GM21367 (cell line): ENCODE results near the gene ATXN10.
"Not testable (repeated sequence)": the region's sequence is repeated elsewhere in the genome, so short reads cannot be mapped to it uniquely, and the experiment has no call there.

Experiments
- ATAC-seq: cut with Tn5 transposase; IDR thresholded peaks from one replicate; pipeline ENCODE4 v1.9.1; 2021; ENCODE audit not compliant: unreplicated experiment

The ATXN10 gene

DNA sequence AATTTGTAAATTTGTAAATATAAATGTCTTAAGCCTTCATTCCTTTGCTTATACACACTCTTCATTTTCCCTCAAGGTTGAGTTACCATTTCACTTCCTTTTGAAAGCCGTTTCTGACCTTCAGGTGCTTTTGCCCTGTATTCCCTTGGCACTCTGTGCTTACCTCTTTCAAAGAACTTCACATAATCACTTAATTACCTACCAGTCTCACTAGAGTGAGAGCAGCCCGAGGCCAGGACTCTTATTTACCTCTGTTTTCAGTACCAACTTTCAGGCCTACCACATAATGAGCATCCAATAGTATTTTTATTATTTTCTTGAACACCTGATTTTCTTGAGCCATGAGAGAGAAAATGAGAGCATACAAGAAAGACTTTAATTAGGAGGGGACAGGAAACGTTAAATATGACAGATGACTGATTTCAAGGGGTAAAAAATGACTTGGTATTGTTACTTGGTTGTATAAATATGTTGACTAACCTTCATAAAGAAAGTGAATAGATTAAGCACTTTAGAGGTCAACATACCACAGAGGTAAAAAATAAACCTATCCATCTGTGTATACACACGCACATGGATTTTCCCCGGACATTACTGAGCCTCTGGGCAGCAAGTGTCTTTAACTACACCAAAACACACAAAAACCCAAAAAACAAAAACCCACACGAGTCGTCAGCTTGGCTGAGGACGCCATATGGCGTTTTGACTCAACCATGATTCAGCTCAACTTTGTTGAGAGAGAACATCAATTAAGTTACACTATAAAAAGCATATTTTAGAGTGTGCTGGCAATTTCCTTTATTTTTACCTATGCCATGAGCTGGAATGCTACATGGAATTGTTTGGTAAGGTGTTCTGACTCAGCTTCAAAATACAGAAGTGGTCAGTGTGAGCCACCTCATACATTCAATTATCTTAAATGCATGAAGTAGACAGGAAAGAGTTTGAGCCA lies 7.6 kb downstream of the ATXN10 start:
- no peak for ATAC-seq

DNA sequence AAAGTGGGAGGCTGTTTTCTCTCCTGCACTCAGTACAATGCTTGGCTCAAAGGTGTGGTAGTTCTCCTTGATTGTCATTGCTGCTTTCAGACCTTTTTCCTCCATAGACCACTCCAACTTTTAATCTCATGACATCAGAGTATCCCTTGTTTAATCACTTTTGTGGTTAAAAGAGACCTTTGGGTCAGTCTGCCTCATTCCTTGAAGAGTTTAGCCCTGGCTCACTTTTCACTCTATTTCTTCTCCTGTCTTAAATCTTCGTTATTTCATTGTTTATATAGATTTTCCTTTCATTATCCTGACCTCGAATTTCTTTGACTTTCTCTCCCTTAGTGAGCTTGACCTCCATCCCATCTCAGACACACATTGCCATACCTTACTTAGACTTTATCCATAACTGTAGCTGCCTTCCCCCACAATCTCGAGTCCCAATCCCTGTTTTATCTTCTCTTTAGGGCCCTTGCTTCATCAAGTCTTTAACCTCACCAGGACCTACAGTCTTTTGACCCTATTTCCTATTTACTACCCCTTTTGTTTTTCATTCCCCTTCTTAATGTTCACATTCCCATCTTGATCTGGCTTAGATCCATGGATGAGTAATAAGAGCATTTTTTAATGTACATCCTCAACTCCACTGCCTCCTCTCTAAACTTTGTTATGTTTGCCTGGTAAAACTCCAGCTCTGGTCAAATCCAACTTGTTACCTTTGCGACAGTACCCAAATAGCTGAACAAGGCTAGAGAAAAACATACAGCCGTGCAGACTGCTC lies 9.5 kb downstream of the ATXN10 start:
- ATAC-seq = no peak

DNA sequence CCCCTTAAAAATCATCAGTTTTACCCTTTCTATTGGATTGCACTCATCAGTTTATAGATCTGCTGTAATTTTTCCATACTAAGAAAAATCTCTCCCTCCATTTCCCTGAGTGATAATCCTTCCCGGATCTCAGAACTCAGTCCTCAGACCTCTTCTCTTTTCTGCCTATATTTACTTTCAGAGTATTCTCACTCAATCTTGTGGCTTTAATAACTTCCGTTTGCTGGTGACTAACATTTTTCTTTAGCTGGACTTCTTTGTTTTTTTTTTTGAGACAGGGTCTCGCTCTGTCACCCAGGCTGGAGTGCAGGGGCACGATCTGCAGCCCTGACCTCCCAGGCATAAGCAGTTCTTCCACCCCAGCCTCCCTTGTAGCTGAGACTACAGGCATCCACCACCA lies 10.4 kb downstream of the ATXN10 start:
- ATAC-seq = no peak

DNA sequence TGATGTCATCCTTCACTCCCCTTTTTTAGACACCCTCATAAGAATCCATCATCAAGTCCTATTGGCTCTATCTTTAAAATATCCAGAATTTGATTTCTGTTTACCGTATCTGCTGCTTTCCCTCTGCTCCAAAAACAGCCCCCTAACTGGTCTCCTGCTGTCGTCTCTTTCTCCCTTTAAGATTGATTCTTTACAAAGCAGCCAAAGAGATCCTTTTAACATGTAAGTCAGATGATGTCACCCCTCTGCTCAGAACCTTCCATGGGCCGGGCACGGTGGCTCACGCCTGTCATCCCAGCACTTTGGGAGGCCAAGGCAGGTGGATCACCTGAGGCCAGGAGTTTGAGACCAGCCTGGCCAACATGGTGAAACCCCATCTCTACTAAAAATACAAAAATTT lies 11.1 kb downstream of the ATXN10 start:
- not testable (repeated sequence) for ATAC-seq

DNA sequence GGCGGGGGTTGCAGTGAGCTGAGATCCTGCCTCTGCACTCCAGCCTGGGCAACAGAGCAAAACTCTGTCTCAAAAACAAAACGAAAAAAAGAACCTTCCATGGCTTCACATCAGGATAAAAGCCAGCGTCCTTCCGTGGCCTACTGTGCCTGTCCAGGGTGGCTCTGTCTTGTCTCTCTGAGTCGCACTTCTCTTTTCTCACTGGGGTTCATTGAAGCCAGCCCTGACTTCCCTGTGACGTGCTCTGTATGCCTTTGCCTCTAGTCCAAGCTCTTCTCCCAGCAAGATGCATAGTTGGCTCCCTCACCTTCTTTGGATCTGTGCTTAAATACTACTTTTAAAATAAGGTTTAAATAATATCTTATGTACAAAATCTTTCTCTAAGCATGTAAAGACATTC lies 11.6 kb downstream of the ATXN10 start:
- ATAC-seq = no peak

DNA sequence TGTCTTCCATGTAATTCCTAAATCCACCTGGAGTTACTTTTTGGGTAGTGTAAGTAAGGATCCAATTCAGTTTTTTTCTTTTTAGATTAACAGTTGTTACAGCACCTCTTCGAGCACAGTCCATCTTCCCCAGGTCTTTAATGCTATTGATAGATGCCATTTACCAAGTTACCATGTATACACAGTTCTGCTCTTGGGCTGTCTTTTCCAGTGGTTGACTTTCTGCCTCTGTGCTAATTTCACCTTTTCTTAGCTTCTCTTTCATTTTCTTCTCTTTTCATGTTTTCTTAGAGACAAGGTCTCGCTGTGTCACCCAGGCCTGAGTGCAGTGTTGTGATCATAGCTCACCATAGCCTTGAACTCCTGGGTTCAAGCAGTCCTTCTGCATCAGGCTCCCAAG lies 12.0 kb downstream of the ATXN10 start:
- no peak for ATAC-seq

DNA sequence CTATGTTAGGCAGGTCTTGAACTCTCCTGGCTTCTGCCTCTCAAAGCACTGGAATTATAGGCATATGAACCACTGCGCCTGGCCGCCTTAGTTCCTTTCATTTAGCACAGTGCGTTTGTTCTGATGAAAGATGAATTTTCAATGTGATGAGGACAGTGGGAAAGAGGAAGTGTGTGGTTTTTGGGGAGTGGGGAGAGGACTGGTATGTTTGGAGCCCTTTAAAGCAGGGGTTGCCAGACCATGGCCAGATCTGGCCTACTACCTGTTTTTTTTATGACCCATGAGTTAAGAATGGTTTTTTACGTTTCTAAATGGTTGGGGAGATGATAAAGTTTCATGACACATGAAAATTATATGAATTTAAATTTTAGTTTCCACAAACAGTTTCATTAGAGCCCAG lies 12.5 kb downstream of the ATXN10 start:
- ATAC-seq = no peak

DNA sequence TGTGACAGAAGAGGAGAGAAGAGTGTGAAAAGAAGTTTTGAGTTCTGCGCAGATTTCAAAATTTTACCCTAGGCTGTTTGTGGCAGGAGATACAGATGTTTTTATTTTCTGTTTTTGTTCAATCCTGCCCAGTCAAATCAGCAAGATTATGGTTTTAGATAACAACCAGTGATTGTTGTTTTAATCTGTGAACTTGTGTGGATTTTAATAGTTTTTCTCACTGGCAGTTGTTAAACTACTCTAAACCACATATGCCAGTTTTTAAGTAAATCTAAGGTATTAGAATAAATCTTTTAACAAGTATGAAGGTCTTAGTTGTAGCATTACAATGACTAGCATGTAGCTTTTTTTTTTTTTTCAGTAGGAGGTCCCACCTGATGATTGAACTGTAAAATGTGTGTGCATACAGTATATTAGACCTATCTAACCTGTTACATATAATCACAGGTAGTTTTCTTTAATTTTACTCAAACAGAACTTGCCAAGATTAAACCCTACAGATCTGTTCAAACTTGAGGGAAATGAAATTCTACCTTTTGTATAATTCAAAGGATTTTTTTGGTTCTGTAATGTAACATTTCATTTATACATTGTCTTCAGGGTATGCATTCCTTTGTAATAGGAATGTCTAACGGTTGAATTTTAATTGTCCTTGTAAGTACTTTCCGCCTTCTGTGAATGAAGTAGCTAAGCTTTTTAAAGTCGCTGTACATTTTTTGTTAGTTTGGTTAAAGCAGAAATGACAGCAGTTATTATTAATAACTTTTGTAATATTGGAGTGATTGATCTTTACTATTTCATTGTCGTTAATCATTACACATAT lies 13.3 kb downstream of the ATXN10 start:
- no peak for ATAC-seq

DNA sequence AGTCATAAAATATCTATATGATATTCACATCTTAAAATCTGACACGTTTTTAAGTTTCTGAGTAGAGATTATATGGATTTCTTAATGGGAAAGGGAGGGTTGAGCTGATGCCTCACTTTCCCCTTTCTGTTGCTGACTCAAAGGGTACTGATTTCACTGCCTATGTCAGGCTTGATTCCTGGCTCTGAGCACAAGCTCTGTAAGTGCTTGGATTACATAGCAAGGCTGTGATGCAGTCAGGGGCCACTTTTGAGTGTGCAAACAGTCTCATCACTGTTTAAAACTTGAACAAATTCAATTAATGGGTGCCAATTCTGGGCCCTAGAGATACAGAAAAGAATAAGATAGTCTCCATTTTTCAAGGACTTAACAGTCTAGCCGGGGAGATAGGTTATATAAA lies 14.4 kb downstream of the ATXN10 start:
- no peak for ATAC-seq

DNA sequence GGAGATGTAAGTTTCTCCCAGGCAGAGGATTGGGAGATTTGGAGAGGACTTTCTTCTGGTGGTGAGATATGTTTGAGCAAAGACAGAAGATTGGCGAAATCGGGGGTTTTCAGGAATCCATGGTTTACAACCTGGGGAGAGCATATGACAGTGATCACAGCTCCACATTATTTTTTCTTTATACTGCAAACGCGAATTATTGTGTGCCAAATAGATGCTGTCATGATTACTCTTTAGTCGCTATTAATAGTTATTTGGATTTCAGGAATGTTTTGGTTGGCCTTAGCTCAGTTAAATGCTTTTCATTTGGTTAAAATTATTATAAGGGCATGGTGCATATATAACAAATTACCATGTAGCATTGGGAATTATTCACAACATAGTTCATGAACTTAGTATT lies 15.2 kb downstream of the ATXN10 start:
- no peak for ATAC-seq

DNA sequence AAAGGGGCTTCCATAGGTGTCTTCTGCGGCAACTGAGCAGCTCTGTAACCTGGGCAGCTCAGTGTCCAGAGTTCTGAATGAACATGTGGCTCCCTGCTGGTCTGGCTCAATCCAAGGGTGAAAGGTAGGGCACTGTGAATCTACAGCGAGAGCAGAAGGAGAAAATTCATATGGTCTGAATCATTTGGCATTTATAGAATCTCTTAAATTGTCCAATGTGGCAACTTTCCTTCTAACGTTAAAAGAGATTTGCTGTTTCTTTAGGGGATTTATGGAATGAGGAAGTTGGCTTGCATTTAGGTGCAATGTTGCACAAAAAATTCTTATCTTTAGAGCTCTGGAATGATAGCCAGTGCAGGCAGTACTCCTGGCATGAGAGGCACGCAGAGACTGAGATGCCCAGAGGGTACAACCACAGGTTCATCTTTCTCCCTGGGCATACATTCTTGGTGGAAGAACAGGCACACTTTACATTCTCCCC lies 17.0 kb downstream of the ATXN10 start:
- ATAC-seq = no peak

DNA sequence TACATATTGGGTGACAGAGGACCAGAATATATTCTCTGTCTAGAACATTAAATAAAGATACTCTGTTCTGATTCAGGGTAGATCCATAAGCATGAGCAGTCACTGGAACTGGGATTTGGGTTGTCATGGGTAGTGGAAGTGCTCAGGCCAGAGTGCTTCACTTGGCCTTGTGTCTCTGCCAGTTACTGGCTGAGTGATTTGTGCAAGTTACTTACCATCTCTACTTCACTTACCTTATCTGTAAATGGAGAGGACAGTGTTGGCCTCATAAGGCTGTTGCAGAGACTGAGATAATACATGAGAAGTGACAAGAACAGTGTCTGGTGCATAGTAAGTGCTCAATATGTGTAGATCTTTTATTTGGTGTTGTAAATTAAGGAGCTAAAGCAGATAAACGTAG lies 17.6 kb downstream of the ATXN10 start:
- ATAC-seq = no peak

DNA sequence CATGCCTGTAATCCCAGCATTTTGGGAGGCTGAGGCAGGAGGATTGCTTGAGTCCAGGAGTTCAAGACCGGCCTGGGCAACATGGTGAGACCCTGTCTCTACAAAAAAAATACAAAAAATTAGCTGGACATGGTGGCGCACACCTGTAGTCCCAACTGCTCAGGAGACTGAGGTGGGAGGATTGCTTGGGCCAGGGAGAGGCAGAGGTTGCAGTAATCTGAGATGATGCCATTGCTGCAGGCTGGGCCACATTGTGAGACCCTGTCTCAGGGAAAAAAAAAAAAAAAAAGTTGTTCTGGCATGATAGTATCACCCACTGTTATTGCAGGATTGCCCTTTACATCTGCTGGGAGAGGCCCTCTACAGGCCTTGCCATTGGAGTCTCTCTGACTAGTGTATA lies 18.4 kb downstream of the ATXN10 start:
- no peak for ATAC-seq

DNA sequence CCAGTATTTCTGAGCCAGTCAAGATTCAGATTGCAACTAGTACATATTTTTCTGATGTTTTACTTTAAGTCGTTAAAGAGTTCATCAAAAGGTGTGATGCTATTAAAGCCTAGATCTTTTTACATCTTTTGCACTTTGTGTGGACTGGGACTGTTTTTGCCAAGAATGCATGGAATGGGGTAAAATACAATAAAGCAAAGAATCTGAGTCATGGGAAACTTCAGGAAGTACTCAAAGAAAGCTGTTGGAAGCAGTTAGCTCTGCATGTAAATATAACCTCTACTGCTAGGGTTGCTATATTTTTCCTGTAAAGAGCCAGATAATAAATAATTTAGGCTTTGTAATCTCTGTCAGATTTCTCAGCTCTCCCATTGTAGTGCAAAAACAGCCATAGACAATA lies 20.9 kb downstream of the ATXN10 start:
- ATAC-seq = no peak

DNA sequence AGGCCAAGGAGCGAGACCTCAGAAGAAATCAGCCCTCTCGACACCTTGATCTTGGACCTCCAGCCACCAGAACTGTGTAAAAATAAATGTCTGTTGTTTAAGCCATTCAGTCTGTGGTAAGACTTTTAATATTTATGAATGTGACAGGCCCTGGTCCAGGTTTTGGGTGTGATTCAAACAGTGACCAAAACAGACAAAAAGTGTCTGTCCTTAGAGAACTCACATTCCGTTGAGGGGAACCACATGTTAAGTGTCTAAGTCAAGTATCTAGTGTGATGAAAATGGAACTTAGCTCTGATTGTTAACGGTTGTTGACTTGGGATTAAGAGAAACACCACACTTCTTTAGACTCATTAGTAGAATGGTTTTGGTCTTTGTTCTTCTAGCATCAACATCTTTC lies 22.2 kb downstream of the ATXN10 start:
- ATAC-seq = no peak

DNA sequence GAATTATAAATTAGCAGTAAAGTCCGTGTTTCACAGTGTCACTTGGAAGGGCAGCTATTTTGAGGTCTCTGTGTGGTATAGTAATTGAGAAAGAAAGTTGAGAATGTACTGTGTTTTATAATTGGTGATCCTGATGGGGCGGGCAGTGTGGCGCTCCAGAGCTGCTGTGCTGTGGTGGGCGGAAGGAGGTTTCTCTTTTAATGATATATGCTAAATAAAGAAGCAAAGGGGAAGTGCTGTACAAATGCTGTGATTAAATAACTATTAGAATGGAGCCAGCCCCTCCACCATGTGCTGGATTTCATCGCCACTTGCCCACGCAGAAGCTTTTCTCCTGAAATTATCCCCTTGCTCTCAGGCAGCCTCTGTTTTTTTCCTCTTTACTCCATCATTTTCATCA lies 24.6 kb downstream of the ATXN10 start:
- no peak for ATAC-seq

DNA sequence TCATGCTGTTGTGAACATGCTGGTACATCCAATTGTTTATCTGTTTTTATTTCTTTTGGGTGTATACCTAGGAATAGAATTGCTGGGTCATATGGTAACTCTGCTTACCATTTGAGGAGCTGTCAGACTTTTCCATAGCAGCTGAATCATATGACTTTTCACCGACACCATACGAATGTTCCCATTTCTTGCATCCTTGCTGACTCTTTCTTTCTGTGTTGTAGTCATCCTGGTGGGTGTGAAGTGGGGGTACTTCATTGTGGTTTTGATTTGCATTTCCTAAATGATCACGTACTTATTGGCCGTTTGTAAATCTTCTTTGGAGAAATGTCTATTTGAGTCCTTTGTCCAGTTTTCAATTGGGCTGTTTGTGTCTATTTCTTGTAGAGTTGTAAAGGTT lies 26.5 kb downstream of the ATXN10 start:
- ATAC-seq = no peak

DNA sequence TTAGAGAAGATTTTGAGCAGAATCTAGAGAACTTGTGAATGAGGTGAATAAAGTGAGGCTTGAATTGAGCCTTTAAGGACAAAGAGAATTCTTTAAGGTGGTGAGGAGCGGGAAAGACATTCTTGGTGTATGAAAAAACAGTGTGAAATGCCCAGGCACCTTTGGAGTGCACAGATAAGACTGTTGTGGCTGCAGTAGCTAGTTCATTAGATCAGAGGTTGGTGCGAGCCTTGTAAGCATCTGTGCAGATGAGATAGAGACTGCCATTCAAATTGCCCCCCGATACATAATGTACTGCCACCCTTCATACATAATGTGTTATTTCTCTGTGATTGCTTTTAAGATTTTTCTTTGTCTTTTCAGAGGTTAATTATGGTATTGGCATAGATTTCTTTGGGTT lies 31.3 kb downstream of the ATXN10 start:
- ATAC-seq = no peak

DNA sequence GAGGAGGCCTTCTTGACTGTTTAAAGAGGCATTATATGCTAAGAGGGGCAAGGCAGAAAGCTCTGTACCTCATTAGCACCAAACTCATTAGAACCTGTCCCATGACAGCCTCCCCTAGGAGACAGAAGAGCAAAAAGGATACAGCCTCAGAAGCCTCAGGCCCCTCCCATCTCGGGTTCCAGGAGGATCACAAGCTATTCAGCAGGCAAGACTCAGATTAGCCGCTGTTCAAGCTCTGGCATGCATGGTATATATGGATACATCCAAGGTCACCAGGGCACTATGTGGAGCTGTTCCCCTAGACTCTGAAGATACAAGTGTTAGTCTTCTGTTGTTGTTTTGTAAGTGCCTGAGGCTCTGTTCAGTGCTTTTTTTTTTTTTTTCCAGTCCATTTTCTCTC lies 32.1 kb downstream of the ATXN10 start:
- ATAC-seq = no peak

DNA sequence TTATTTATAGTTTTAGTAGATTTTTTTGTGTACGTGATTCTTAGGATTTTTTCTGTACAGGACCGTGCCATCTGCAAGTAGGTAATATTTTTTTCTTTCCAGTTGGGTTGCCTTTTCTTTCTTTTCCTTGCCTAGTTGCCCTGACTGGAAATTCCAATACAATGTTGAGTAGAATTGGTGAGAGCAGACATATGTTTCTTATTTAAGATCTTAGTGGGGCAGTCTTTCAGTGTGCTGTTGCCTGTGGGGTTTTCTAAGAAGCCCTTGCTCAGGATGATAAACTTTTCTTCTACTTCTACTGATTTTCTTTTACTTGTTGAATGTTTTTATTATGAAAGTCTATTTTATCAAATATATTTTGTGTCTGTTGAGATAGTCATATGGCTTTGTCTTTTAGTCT lies 33.0 kb downstream of the ATXN10 start:
- ATAC-seq = no peak

DNA sequence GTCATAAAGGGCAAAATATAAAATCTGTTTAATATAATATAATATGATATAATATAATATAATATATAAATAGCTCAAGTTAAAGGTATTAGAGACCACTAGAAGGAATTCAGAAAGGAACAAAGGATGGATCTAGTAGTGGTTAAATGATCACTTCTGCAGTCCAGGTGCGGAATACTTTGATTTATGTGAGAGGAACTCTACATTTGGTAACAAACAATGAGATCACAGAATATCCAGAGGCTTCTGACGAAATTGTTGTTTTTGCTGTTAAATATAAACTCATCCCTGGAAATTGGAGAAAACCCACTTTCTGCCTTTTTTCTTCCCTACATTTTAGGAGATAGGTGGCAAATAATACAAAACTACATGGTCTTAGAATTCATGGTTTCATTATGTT lies 36.0 kb downstream of the ATXN10 start:
- no peak for ATAC-seq
